Left lung (tissue), 10 donors: Measurements from ENCODE around the gene PRRC2A. TPM values are rescaled to one million over a fixed set of nuclear protein-coding genes. Genes with fewer than 3 reads are reported as not detected.

Experiments
- ATAC-seq: fragments of 200-7000 bp; cut with Tn5 transposase; one replicate; pipeline ENCODE4 v1.9.1; 2020; ENCODE audit warnings: moderate library complexity
- DNase-seq, 4 donors: peaks; one replicate each; pipeline ENCODE4 v3.0.0-alpha.2; 2013 to 2020
- H3K27ac ChIP-seq, 2 donors: fragments of 200-600 bp; sonication (generic) in 1 of 2; one replicate each; pipeline versions ENCODE4 v1.5.0 to v1.8.0; 2020 to 2021
- H3K27me3 ChIP-seq, 2 donors: fragments of 200-600 bp; sonication (generic) in 1 of 2; one replicate each; pipeline versions ENCODE4 v1.5.0 to v1.8.0; 2020 to 2021
- H3K36me3 ChIP-seq, 2 donors: fragments of 200-600 bp; sonication (generic) in 1 of 2; one replicate each; pipeline versions ENCODE4 v1.5.0 to v1.8.0; 2020 to 2021
- H3K4me1 ChIP-seq, 2 donors: fragments of 200-600 bp; one replicate each; pipeline ENCODE4 v1.8.0; 2021
- H3K4me3 ChIP-seq, 2 donors: fragments of 200-600 bp; sonication (generic) in 1 of 2; one replicate each; pipeline versions ENCODE4 v1.5.0 to v1.8.0; 2020 to 2021; ENCODE audit warnings: mild to moderate bottlenecking in 1 of 2
- H3K9me3 ChIP-seq, 2 donors: fragments of 200-600 bp; sonication (generic) in 1 of 2; one replicate each; pipeline versions ENCODE4 v1.5.0 to v1.8.0; 2020 to 2021
- intact Hi-C, 2 donors: fragments of 100-400 bp; cut with DNase I; formaldehyde crosslinking; loops; one replicate each; pipeline versions ENCODE4 v1.11.2 to v1.14.2; 2022
- polyA plus RNA-seq, 6 donors: library from polyadenylated mRNA; unstranded; fragments of 120-200 nt; gene quantifications; one replicate each; pipeline ENCODE4 v1.2.1, GENCODE V29; 2013; ENCODE audit not compliant: insufficient read length in 6 of 6
- total RNA-seq, 2 donors: library from RNA; stranded (reverse); fragmentation: NEBNext Ultra II Directional; extraction: Animal tissue kit (Norgen Biotek cat#: 25700); gene quantifications; one replicate each; pipeline ENCODE4 v1.2.1, GENCODE V29; 2021
- TF ChIP-seq, protein P1 (sequence below), 2 donors: fragments of 200-600 bp; sonication (generic) in 1 of 2; IDR thresholded peaks; one replicate each; pipeline versions ENCODE4 v1.5.0 to v1.8.0; 2021; ENCODE audit warnings: antibody characterized with exemption in 2 of 2
- donor health status: DM: no; HTN: yes; CAD: no.
- donor health status: DM: no; HTN: no; CAD: no.

Gene PRRC2A
- total and polyA plus RNA-seq, 8 donors: 130 to 201 (median 164) TPM

- no peak overlapping the region for H3K27ac ChIP-seq
- intact Hi-C loops: no loop called here
- H3K27me3 ChIP-seq: no peaks in the 10 kb centered on the region
- no peaks in the 10 kb centered on the region for H3K9me3 ChIP-seq
- no peak overlapping the region for H3K4me3 ChIP-seq
- peaks cover 0 to 33% of the 10 kb centered on the region in 2 donors for H3K36me3 ChIP-seq
- peaks cover 20 to 71% of the 10 kb centered on the region in 2 donors for H3K4me1 ChIP-seq
- ATAC-seq (no peak), DNase-seq (no peak)
- TF ChIP-seq, protein P1, sequence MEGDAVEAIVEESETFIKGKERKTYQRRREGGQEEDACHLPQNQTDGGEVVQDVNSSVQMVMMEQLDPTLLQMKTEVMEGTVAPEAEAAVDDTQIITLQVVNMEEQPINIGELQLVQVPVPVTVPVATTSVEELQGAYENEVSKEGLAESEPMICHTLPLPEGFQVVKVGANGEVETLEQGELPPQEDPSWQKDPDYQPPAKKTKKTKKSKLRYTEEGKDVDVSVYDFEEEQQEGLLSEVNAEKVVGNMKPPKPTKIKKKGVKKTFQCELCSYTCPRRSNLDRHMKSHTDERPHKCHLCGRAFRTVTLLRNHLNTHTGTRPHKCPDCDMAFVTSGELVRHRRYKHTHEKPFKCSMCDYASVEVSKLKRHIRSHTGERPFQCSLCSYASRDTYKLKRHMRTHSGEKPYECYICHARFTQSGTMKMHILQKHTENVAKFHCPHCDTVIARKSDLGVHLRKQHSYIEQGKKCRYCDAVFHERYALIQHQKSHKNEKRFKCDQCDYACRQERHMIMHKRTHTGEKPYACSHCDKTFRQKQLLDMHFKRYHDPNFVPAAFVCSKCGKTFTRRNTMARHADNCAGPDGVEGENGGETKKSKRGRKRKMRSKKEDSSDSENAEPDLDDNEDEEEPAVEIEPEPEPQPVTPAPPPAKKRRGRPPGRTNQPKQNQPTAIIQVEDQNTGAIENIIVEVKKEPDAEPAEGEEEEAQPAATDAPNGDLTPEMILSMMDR (IDR thresholded peaks at IDR 0.05): no peak
These were observed 34.2 kb downstream of the PRRC2A start for GRCh38 chr6:31654574-31655348.

- peaks cover 20 to 66% of the 10 kb centered on the region in 2 donors for H3K4me1 ChIP-seq
- no peak for DNase-seq
- ATAC-seq: no peak
- no peak within 1 kb of the TSS for H3K4me3 ChIP-seq
- no peak within 1 kb of the TSS for H3K27ac ChIP-seq
- TF ChIP-seq, protein P1 (IDR thresholded peaks at IDR 0.05): no peak
- H3K9me3 ChIP-seq: no peaks in the 10 kb centered on the region
- peaks cover 0 to 27% of the 10 kb centered on the region in 2 donors for H3K36me3 ChIP-seq
- intact Hi-C loops: no loop called here
- H3K27me3 ChIP-seq: no peaks in the 10 kb centered on the region
These were observed 35.1 kb downstream of the PRRC2A start, which contains the start of gene APOM for GRCh38 chr6:31655349-31656237. APOM (plus strand) TSS chr6:31655894; CDS start chr6:31655967, 73 bp downstream.

DNA sequence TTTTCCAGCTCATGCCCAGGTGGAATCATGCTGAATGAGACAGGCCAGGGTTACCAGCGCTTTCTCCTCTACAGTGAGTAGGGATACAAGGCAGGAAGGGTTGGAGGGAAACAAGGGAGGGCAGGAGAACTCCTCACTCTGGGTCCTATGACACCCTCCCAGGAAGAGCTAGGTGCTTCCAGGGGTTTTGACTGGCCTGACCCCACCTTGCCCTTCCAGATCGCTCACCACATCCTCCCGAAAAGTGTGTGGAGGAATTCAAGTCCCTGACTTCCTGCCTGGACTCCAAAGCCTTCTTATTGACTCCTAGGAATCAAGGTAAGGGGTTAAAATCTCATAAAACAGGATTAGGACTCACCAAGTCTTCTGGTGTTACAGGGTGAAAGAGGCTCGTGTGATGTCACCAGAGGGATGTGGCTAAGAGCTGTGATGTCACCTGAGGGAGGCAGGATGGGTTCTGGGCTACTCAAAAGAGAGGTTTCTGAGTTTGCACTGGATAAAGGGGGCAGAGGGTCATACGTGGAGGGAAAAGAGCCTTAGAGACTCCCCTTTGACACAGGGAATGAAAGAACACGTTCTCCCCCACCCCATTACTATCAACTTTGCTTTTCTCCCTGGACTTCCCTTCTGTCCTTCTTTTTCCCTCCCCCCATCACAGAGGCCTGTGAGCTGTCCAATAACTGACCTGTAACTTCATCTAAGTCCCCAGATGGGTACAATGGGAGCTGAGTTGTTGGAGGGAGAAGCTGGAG, 37.1 kb downstream of the PRRC2A start:
- TF ChIP-seq, protein P1 (IDR thresholded peaks at IDR 0.05): no peak
- intact Hi-C loops: no loop called here
- Histone ChIP-seq H3K9me3 (no peaks in the 10 kb centered on the region), H3K4me3 (no peak overlapping the region), H3K4me1 (peaks cover 15 to 70% of the 10 kb centered on the region in 2 donors), H3K27me3 (no peaks in the 10 kb centered on the region), H3K27ac (peak overlapping the region in 1 of 2 donors; percentile 37), H3K36me3 (peaks cover 0 to 34% of the 10 kb centered on the region in 2 donors)
- ATAC-seq (no peak), DNase-seq (no peak)

GRCh38 chr6:31658158-31658688, 37.7 kb downstream of the PRRC2A start:
- TF ChIP-seq, protein P1 (IDR thresholded peaks at IDR 0.05): no peak
- no peaks in the 10 kb centered on the region for H3K27me3 ChIP-seq
- ATAC-seq: no peak
- peaks cover 16 to 74% of the 10 kb centered on the region in 2 donors for H3K4me1 ChIP-seq
- peak in 1 of 4 donors; percentile 40 for DNase-seq
- peak overlapping the region in 1 of 2 donors; percentile 37 for H3K27ac ChIP-seq
- H3K9me3 ChIP-seq: no peaks in the 10 kb centered on the region
- H3K36me3 ChIP-seq: peaks cover 0 to 39% of the 10 kb centered on the region in 2 donors
- peak overlapping the region in 1 of 2 donors; percentile 92 for H3K4me3 ChIP-seq
- intact Hi-C loops: no loop called here
